ENCODE measurements around the gene SSH2.

GRCh38 chr17:29791336-29792080 is 138.5 kb downstream of the SSH2 start:
- TF ChIP-seq CTCF (IDR thresholded peaks at IDR 0.05) (no peak), IRF3 (IDR thresholded peaks at IDR 0.05; ENCODE audit: low read depth, low read length) (no peak), YY1 (IDR thresholded peaks at IDR 0.05; ENCODE audit: low read depth) (no peak)

All from SK-N-SH (cell line).